ENCODE measurements around the gene STXBP6. TPM values are rescaled to one million over a fixed set of nuclear protein-coding genes. Genes with fewer than 3 reads are reported as not detected.

The STXBP6 gene
- total and polyA plus RNA-seq, 7 donors = 7.1 to 32.8 (median 14.3) TPM

DNA sequence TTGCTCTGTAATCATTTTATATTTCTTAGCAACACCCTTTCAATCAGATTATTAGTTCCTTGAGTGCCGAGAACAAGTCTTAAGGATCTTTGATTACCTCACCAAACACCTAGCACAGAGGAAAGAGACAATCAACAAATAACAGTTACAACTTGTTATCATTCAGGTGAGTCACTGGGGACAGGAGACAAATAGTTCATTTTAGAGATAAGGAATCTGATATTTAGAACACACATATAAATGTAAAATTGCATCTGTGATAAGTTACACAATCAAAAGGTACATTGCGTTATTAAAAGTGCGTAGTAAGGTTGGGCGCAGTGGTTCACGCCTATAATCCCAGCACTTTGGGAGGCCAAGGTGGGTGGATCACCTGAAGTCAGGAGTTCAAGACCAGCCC lies 5.1 kb upstream of the STXBP6 start:
- TF ChIP-seq POLR2A (IDR thresholded peaks at IDR 0.05) (no peak), EP300 (IDR thresholded peaks at IDR 0.05) (no peak), POLR2AphosphoS5 (IDR thresholded peaks at IDR 0.05) (no peak)
- TF ChIP-seq, protein P1, sequence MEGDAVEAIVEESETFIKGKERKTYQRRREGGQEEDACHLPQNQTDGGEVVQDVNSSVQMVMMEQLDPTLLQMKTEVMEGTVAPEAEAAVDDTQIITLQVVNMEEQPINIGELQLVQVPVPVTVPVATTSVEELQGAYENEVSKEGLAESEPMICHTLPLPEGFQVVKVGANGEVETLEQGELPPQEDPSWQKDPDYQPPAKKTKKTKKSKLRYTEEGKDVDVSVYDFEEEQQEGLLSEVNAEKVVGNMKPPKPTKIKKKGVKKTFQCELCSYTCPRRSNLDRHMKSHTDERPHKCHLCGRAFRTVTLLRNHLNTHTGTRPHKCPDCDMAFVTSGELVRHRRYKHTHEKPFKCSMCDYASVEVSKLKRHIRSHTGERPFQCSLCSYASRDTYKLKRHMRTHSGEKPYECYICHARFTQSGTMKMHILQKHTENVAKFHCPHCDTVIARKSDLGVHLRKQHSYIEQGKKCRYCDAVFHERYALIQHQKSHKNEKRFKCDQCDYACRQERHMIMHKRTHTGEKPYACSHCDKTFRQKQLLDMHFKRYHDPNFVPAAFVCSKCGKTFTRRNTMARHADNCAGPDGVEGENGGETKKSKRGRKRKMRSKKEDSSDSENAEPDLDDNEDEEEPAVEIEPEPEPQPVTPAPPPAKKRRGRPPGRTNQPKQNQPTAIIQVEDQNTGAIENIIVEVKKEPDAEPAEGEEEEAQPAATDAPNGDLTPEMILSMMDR (IDR thresholded peaks at IDR 0.05) = no peak
- WGBS, 2 donors = 30 to 86% methylated on average over 5 of the region's 5 CpGs
- H3K27me3 ChIP-seq = no peaks in the 10 kb centered on the region
- intact Hi-C loops (cut with DNase I) = no loop called here
- peaks cover 0 to 12% (median 4%) of the 10 kb centered on the region in 4 donors for H3K4me1 ChIP-seq
- no peak overlapping the region for H3K4me3 ChIP-seq
- no peak overlapping the region for H3K27ac ChIP-seq
- H3K36me3 ChIP-seq = no peaks in the 10 kb centered on the region
- no peak for DNase-seq
- H3K9me3 ChIP-seq = no peaks in the 10 kb centered on the region

DNA sequence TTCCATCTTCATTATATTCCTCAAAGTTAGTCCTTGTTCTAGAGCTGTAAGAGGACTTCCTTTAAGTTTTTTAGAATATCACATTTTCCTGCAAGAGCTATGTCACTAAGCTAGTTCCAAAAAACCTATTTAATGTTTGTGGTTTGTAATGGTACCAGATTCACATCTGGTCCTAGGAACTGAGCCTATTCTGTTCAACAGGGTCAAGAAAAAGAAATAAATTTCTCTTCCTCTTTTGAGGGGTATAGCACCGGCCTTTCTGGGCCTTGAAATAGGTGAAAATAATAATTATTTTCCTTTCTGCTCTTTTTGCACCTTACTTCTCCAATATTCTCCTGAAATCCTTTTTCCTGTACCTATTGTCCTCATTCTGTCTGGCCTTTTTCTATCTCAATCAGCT lies 3.6 kb upstream of the STXBP6 start:
- Histone ChIP-seq H3K4me3 (no peak overlapping the region), H3K27me3 (no peaks in the 10 kb centered on the region), H3K36me3 (no peaks in the 10 kb centered on the region), H3K9me3 (no peaks in the 10 kb centered on the region), H3K4me1 (peaks cover 0 to 14% (median 6%) of the 10 kb centered on the region in 4 donors), H3K27ac (no peak overlapping the region)
- WGBS, 2 donors = 73 to 95% methylated on average over 1 of the region's 1 CpG
- DNase-seq = no peak
- intact Hi-C loops (cut with DNase I) = loop anchor here (5.0 kb wide), 1 partner anchor 79 kb away; no protein-coding TSS in a partner anchor
- no peak for TF ChIP-seq EP300 (IDR thresholded peaks at IDR 0.05)
- TF ChIP-seq, protein P1 (IDR thresholded peaks at IDR 0.05) = no peak
- no peak for TF ChIP-seq POLR2AphosphoS5 (IDR thresholded peaks at IDR 0.05)
- no peak for TF ChIP-seq POLR2A (IDR thresholded peaks at IDR 0.05)

DNA sequence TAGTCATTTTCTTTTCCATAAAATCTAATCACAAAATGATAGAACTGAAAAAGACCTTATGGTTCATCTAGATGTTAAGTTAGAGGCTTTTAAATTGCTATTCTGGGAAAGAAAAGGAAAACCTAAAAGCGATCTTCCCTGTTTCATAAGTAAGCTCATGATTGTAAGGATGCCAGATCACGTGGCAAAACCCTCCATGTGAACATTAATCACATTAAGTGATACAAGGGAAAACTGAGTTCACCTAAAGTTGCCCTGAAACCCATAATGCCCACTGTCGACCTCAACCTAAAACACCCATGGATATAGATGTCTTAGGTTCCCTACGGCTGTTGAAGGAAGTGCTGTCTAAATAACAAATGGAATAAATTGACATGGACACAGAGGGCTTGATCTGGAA lies 3.0 kb upstream of the STXBP6 start:
- Histone ChIP-seq H3K27me3 (no peaks in the 10 kb centered on the region), H3K36me3 (no peaks in the 10 kb centered on the region), H3K4me1 (peaks cover 0 to 21% (median 9%) of the 10 kb centered on the region in 4 donors), H3K9me3 (no peaks in the 10 kb centered on the region), H3K27ac (no peak overlapping the region), H3K4me3 (no peak overlapping the region)
- DNase-seq = no peak
- intact Hi-C loops (cut with DNase I) = loop anchor here (5.0 kb wide), 1 partner anchor 79 kb away; no protein-coding TSS in a partner anchor
- 47 to 76% methylated on average over 4 of the region's 4 CpGs for WGBS, 2 donors
- TF ChIP-seq, protein P1 (IDR thresholded peaks at IDR 0.05) = no peak
- TF ChIP-seq POLR2A (IDR thresholded peaks at IDR 0.05) = no peak
- no peak for TF ChIP-seq POLR2AphosphoS5 (IDR thresholded peaks at IDR 0.05)
- TF ChIP-seq EP300 (IDR thresholded peaks at IDR 0.05) = no peak

GRCh38 chr14:25052385-25052784 lies 2.4 kb upstream of the STXBP6 start:
- Histone ChIP-seq H3K4me1 (peaks cover 0 to 24% (median 12%) of the 10 kb centered on the region in 4 donors), H3K36me3 (no peaks in the 10 kb centered on the region), H3K27me3 (no peaks in the 10 kb centered on the region), H3K9me3 (no peaks in the 10 kb centered on the region), H3K4me3 (no peak overlapping the region), H3K27ac (no peak overlapping the region)
- intact Hi-C loops (cut with DNase I) = loop anchor here (5.0 kb wide), 1 partner anchor 80 kb away; no protein-coding TSS in a partner anchor
- no peak for DNase-seq
- no peak for TF ChIP-seq POLR2AphosphoS5 (IDR thresholded peaks at IDR 0.05)
- TF ChIP-seq, protein P1 (IDR thresholded peaks at IDR 0.05) = no peak
- TF ChIP-seq POLR2A (IDR thresholded peaks at IDR 0.05) = no peak
- TF ChIP-seq EP300 (IDR thresholded peaks at IDR 0.05) = no peak
- WGBS, 2 donors = 4 to 23% methylated on average over 2 of the region's 2 CpGs
